ENCODE data around the gene AOC3. TPM values are rescaled to one million over a fixed set of nuclear protein-coding genes. Genes with fewer than 3 reads are reported as not detected.
A peak's percentile ranks its signal among the peaks of the same experiment; 100 is the strongest.

AOC3 gene
- total and polyA plus RNA-seq, 2 of the 13 experiments (the other 11 are each of a cell fraction or from before 2014, with no cell fraction given): 8.7 to 51.7 TPM

- no peak for TF ChIP-seq SCMH1 (CRISPR knock-in tag; IDR thresholded peaks at IDR 0.05; ENCODE audit: borderline replicate concordance)
- TF ChIP-seq ZNF296 (CRISPR knock-in tag; conservative IDR thresholded peaks at IDR 0.05): no peak
- TF ChIP-seq TFAP4 (IDR thresholded peaks at IDR 0.05; ENCODE audit: borderline replicate concordance, low read depth): peak; percentile 54
- TF ChIP-seq JUN (CRISPR knock-in tag; IDR thresholded peaks at IDR 0.05): no peak
- no peak for TF ChIP-seq ZNF225 (CRISPR knock-in tag; IDR thresholded peaks at IDR 0.05)
- TF ChIP-seq ZSCAN9 (CRISPR knock-in tag; IDR thresholded peaks at IDR 0.05; ENCODE audit: borderline replicate concordance): no peak
- no peak for TF ChIP-seq NCOA5 (CRISPR knock-in tag; IDR thresholded peaks at IDR 0.05)
- TF ChIP-seq CENPT (CRISPR knock-in tag; IDR thresholded peaks at IDR 0.05; ENCODE audit: low read depth): no peak
- no peak for TF ChIP-seq MED8 (CRISPR knock-in tag; IDR thresholded peaks at IDR 0.05; ENCODE audit: insufficient replicate concordance)
- 0 out of 2 replicates have a peak, but pooled peaks have one; percentile 14 for TF ChIP-seq KDM5A (IDR thresholded peaks at IDR 0.05; ENCODE audit: borderline replicate concordance, low read length)
- no peak for TF ChIP-seq BRD4 (CRISPR knock-in tag; IDR thresholded peaks at IDR 0.05)
- no peak for TF ChIP-seq SAFB2 (CRISPR knock-in tag; IDR thresholded peaks at IDR 0.05; ENCODE audit: borderline replicate concordance, low read depth)
- TF ChIP-seq ZNF512B (CRISPR knock-in tag; IDR thresholded peaks at IDR 0.05; ENCODE audit: borderline replicate concordance): no peak
- TF ChIP-seq HHEX (CRISPR knock-in tag; IDR thresholded peaks at IDR 0.05): no peak
- TF ChIP-seq ZNF672 (CRISPR knock-in tag; IDR thresholded peaks at IDR 0.05): no peak
- TF ChIP-seq ZSCAN31 (CRISPR knock-in tag; IDR thresholded peaks at IDR 0.05; ENCODE audit: low read depth): no peak
- no peak for TF ChIP-seq ZNF615 (CRISPR knock-in tag; IDR thresholded peaks at IDR 0.05; ENCODE audit: borderline replicate concordance)
- no peak for TF ChIP-seq ZNF777 (CRISPR knock-in tag; IDR thresholded peaks at IDR 0.05)
- TF ChIP-seq ZNF569 (CRISPR knock-in tag; IDR thresholded peaks at IDR 0.05; ENCODE audit: borderline replicate concordance): no peak
- TF ChIP-seq ZNF224 (CRISPR knock-in tag; IDR thresholded peaks at IDR 0.05): no peak
- no peak for TF ChIP-seq ATF3 (CRISPR knock-in tag; IDR thresholded peaks at IDR 0.05)
- no peak for TF ChIP-seq DNMT1 (CRISPR knock-in tag; IDR thresholded peaks at IDR 0.05)
- no peak for TF ChIP-seq TEF (CRISPR knock-in tag; IDR thresholded peaks at IDR 0.05)
- TF ChIP-seq PHF5A (CRISPR knock-in tag; IDR thresholded peaks at IDR 0.05; ENCODE audit: low read depth, unreplicated experiment): no peak
- TF ChIP-seq TBX3 (IDR thresholded peaks at IDR 0.05; ENCODE audit: borderline replicate concordance): no peak
These were observed 31.0 kb upstream of the AOC3 start (continued) for GRCh38 chr17:42819939-42820535.

All from HepG2 (cell line).